DND-41 (cell line): ENCODE data around the gene WARS2.

Source experiments
- ATAC-seq: fragments of 200-7000 bp; cut with Tn5 transposase; 3 replicates; pipeline ENCODE4 v1.9.1; 2021; ENCODE audit warnings: low read depth; ENCODE audit not compliant: insufficient read depth
- DNase-seq: peaks from one replicate; pipeline ENCODE4 v3.0.0-alpha.2; 2020
- H2AFZ ChIP-seq: 2 replicates; pipeline ENCODE4 v1.6.0; 2012; ENCODE audit warnings: low read depth, low read length
- H3K27ac ChIP-seq: 2 replicates; pipeline ENCODE4 v1.5.1; 2012; ENCODE audit warnings: low read length, inconsistent platforms
- H3K27me3 ChIP-seq: fragments of 200-600 bp; sonication (generic); 2 replicates; pipeline ENCODE4 v1.6.0; 2012; ENCODE audit warnings: low read length, mild to moderate bottlenecking, inconsistent platforms; ENCODE audit not compliant: insufficient read depth, poor library complexity
- H3K36me3 ChIP-seq: 2 replicates; pipeline ENCODE4 v1.5.1; 2012; ENCODE audit warnings: low read length, inconsistent platforms; ENCODE audit not compliant: insufficient read depth
- H3K4me1 ChIP-seq: 2 replicates; pipeline ENCODE4 v1.5.1; 2012; ENCODE audit warnings: mild to moderate bottlenecking, low read length; ENCODE audit not compliant: insufficient read depth
- H3K4me2 ChIP-seq: 2 replicates; pipeline ENCODE4 v1.6.0; 2012; ENCODE audit warnings: mild to moderate bottlenecking, moderate library complexity, low read length, inconsistent platforms; ENCODE audit not compliant: insufficient read depth
- H3K4me3 ChIP-seq, 2 experiments: fragments of 200-600 bp in 1 of 2; shearing (Covaris generic) in 1 of 2; 2 replicates each; pipeline ENCODE4 v1.5.1; 2012 to 2016; ENCODE audit warnings: inconsistent platforms in 2 of 2, low read length in 2 of 2, mild to moderate bottlenecking in 2 of 2, low read depth in 1 of 2, moderate library complexity in 1 of 2
- H3K79me2 ChIP-seq: 2 replicates; pipeline ENCODE4 v1.6.0; 2012; ENCODE audit warnings: low read length, inconsistent platforms; ENCODE audit not compliant: insufficient read depth
- H3K9ac ChIP-seq: 2 replicates; pipeline ENCODE4 v1.6.0; 2012; ENCODE audit warnings: low read depth, mild to moderate bottlenecking, inconsistent platforms, low read length, moderate library complexity
- H3K9me3 ChIP-seq: 2 replicates; pipeline ENCODE4 v1.5.1; 2012; ENCODE audit warnings: low read length, moderate library complexity, mild to moderate bottlenecking, inconsistent platforms; ENCODE audit not compliant: insufficient read depth, severe bottlenecking
- H4K20me1 ChIP-seq: 2 replicates; pipeline ENCODE4 v1.6.0; 2012; ENCODE audit warnings: low read length; ENCODE audit not compliant: insufficient read depth
- CTCF ChIP-seq: IDR thresholded peaks from 2 replicates; pipeline ENCODE4 v1.5.1; 2012; ENCODE audit warnings: borderline replicate concordance, low read length, moderate library complexity, mild to moderate bottlenecking; ENCODE audit not compliant: poor library complexity, severe bottlenecking; ENCODE audit errors: extremely low read depth
- EZH2 ChIP-seq: IDR thresholded peaks from 3 replicates; pipeline ENCODE4 v1.6.1; 2012; ENCODE audit warnings: borderline replicate concordance, low read depth, mild to moderate bottlenecking, moderate library complexity, low read length, inconsistent platforms; ENCODE audit not compliant: severe bottlenecking

WARS2 gene

GRCh38 chr1:119080586-119080985 is 59.9 kb downstream of the WARS2 start:
- ATAC-seq (0 out of 3 replicates have a peak, but pooled peaks have one; percentile 50), DNase-seq (no peak)
- H3K4me2 ChIP-seq: no peak overlapping the region
- no peak overlapping the region for H3K4me3 ChIP-seq
- no peak overlapping the region for H3K27ac ChIP-seq
- H2AFZ ChIP-seq: no peak overlapping the region
- TF ChIP-seq CTCF (no peak), EZH2 (no peak)
- H3K27me3 ChIP-seq: no peaks in the 10 kb centered on the region
- no peaks in the 10 kb centered on the region for H3K79me2 ChIP-seq
- H3K4me1 ChIP-seq: peaks cover 6% of the 10 kb centered on the region; the same call in 1 of the 2 replicates
- no peak overlapping the region for H3K9ac ChIP-seq
- H3K9me3 ChIP-seq: peaks cover 3% of the 10 kb centered on the region
- no peaks in the 10 kb centered on the region for H4K20me1 ChIP-seq
- H3K36me3 ChIP-seq: no peaks in the 10 kb centered on the region

- H3K79me2 ChIP-seq: no peaks in the 10 kb centered on the region
- H3K36me3 ChIP-seq: no peaks in the 10 kb centered on the region
- no peak for ATAC-seq
- TF ChIP-seq CTCF: no peak
- no peak for TF ChIP-seq EZH2
- DNase-seq: no peak
- H3K27me3 ChIP-seq: no peaks in the 10 kb centered on the region
- peaks cover 6% of the 10 kb centered on the region; the same call in 1 of the 2 replicates for H3K4me1 ChIP-seq
- H3K4me3 ChIP-seq: no peak overlapping the region
- H3K9me3 ChIP-seq: peaks cover 3% of the 10 kb centered on the region
- no peak overlapping the region for H3K9ac ChIP-seq
- H2AFZ ChIP-seq: no peak overlapping the region
- no peak overlapping the region for H3K4me2 ChIP-seq
- no peak overlapping the region for H3K27ac ChIP-seq
- H4K20me1 ChIP-seq: no peaks in the 10 kb centered on the region
Measured at GRCh38 chr1:119079881-119080280, 60.6 kb downstream of the WARS2 start.

GRCh38 chr1:119075614-119076013 is 64.8 kb downstream of the WARS2 start:
- peaks cover 3% of the 10 kb centered on the region for H3K9me3 ChIP-seq
- no peak overlapping the region for H3K27ac ChIP-seq
- no peaks in the 10 kb centered on the region for H3K27me3 ChIP-seq
- H2AFZ ChIP-seq: no peak overlapping the region
- TF ChIP-seq CTCF (no peak), EZH2 (no peak)
- no peak overlapping the region for H3K4me3 ChIP-seq
- no peaks in the 10 kb centered on the region for H4K20me1 ChIP-seq
- no peak overlapping the region for H3K4me2 ChIP-seq
- H3K9ac ChIP-seq: no peak overlapping the region
- no peaks in the 10 kb centered on the region for H3K79me2 ChIP-seq
- DNase-seq: no peak
- no peaks in the 10 kb centered on the region for H3K36me3 ChIP-seq
- H3K4me1 ChIP-seq: no peaks in the 10 kb centered on the region
- ATAC-seq: no peak

DNA sequence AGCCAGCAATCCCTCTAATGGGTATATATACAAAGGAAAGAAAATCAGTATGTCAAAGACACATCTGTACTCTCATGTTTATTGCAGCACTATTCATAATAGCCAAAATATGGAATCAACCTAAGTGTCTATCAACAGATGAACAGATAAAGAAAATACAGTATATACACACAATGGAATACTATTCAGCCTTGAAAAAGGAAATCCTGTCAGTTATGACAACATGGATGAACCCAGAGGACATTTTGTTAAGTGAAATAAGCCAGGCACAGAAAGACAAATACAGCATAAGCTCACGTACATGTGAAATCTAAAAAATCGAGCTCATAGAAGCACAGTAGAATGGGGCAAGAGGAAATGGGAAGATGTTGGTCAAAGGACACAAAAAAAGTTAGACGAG is 69.1 kb downstream of the WARS2 start:
- no peak overlapping the region for H2AFZ ChIP-seq
- H4K20me1 ChIP-seq: no peaks in the 10 kb centered on the region
- H3K9ac ChIP-seq: no peak overlapping the region
- DNase-seq (no peak), ATAC-seq (no peak)
- H3K36me3 ChIP-seq: no peaks in the 10 kb centered on the region
- H3K27me3 ChIP-seq: no peaks in the 10 kb centered on the region
- no peaks in the 10 kb centered on the region for H3K4me1 ChIP-seq
- TF ChIP-seq CTCF: no peak
- TF ChIP-seq EZH2: no peak
- H3K9me3 ChIP-seq: no peaks in the 10 kb centered on the region
- no peak overlapping the region for H3K4me3 ChIP-seq
- H3K79me2 ChIP-seq: no peaks in the 10 kb centered on the region
- H3K4me2 ChIP-seq: no peak overlapping the region
- H3K27ac ChIP-seq: no peak overlapping the region
